Measurements from ENCODE around the gene NT5C.

DNA sequence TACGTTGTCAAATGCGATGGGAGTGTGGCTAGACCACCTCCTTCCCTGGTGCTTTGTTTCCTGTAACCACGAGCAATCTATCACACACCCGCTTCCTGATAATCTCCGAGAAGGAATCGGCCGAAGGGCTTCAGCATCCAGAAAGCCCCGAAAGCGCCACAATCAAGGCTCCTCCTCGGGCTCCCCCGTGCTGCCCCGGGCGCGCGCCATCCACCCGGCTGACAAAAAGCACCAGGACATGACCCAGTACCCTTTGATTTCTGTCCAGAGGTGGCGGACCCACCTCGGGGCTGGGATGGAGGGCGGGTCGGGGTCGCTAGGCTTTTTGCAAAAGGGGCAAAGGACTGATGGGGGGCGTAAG, 22.5 kb downstream of the NT5C start:
- TF ChIP-seq, protein P1, sequence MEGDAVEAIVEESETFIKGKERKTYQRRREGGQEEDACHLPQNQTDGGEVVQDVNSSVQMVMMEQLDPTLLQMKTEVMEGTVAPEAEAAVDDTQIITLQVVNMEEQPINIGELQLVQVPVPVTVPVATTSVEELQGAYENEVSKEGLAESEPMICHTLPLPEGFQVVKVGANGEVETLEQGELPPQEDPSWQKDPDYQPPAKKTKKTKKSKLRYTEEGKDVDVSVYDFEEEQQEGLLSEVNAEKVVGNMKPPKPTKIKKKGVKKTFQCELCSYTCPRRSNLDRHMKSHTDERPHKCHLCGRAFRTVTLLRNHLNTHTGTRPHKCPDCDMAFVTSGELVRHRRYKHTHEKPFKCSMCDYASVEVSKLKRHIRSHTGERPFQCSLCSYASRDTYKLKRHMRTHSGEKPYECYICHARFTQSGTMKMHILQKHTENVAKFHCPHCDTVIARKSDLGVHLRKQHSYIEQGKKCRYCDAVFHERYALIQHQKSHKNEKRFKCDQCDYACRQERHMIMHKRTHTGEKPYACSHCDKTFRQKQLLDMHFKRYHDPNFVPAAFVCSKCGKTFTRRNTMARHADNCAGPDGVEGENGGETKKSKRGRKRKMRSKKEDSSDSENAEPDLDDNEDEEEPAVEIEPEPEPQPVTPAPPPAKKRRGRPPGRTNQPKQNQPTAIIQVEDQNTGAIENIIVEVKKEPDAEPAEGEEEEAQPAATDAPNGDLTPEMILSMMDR (IDR thresholded peaks at IDR 0.05; ENCODE audit: low read depth, low read length, missing input control): no peak
- no peak for TF ChIP-seq SP1 (IDR thresholded peaks at IDR 0.05)
- TF ChIP-seq, protein P2, sequence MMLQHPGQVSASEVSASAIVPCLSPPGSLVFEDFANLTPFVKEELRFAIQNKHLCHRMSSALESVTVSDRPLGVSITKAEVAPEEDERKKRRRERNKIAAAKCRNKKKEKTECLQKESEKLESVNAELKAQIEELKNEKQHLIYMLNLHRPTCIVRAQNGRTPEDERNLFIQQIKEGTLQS (IDR thresholded peaks at IDR 0.05): no peak
- TF ChIP-seq EGR1 (IDR thresholded peaks at IDR 0.05; ENCODE audit: low read depth in 2 of 2): no peak
- no peak for TF ChIP-seq HNF4G (IDR thresholded peaks at IDR 0.05)
- TF ChIP-seq, protein P3, sequence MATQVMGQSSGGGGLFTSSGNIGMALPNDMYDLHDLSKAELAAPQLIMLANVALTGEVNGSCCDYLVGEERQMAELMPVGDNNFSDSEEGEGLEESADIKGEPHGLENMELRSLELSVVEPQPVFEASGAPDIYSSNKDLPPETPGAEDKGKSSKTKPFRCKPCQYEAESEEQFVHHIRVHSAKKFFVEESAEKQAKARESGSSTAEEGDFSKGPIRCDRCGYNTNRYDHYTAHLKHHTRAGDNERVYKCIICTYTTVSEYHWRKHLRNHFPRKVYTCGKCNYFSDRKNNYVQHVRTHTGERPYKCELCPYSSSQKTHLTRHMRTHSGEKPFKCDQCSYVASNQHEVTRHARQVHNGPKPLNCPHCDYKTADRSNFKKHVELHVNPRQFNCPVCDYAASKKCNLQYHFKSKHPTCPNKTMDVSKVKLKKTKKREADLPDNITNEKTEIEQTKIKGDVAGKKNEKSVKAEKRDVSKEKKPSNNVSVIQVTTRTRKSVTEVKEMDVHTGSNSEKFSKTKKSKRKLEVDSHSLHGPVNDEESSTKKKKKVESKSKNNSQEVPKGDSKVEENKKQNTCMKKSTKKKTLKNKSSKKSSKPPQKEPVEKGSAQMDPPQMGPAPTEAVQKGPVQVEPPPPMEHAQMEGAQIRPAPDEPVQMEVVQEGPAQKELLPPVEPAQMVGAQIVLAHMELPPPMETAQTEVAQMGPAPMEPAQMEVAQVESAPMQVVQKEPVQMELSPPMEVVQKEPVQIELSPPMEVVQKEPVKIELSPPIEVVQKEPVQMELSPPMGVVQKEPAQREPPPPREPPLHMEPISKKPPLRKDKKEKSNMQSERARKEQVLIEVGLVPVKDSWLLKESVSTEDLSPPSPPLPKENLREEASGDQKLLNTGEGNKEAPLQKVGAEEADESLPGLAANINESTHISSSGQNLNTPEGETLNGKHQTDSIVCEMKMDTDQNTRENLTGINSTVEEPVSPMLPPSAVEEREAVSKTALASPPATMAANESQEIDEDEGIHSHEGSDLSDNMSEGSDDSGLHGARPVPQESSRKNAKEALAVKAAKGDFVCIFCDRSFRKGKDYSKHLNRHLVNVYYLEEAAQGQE (IDR thresholded peaks at IDR 0.05): no peak
- TF ChIP-seq RAD21 (IDR thresholded peaks at IDR 0.05): no peak
- TF ChIP-seq NR2F2 (IDR thresholded peaks at IDR 0.05): no peak
- TF ChIP-seq YY1 (IDR thresholded peaks at IDR 0.05): no peak
- TF ChIP-seq TAF1 (conservative IDR thresholded peaks at IDR 0.05): no peak
- no peak for TF ChIP-seq JUND (IDR thresholded peaks at IDR 0.05)
- TF ChIP-seq HNF4A (conservative IDR thresholded peaks at IDR 0.05): no peak
- TF ChIP-seq, protein P4, sequence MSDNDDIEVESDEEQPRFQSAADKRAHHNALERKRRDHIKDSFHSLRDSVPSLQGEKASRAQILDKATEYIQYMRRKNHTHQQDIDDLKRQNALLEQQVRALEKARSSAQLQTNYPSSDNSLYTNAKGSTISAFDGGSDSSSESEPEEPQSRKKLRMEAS (IDR thresholded peaks at IDR 0.05): no peak

Data from liver (tissue), 3 donors.